Measurements from ENCODE around the gene ELL2. TPM values are rescaled to one million over a fixed set of nuclear protein-coding genes. Genes with fewer than 3 reads are reported as not detected.
A peak's percentile ranks its signal among the peaks of the same experiment; 100 is the strongest.

The ELL2 gene
- total RNA-seq, 2 donors from 2014 or later, result 80.0 to 104 TPM

GRCh38 chr5:95884511-95884910 is 77.1 kb downstream of the ELL2 start:
- H3K9me3 ChIP-seq, result no peaks in the 10 kb centered on the region
- DNase-seq (ENCODE audit: low spot score), result no peak
- H3K36me3 ChIP-seq, result no peaks in the 10 kb centered on the region
- no peaks in the 10 kb centered on the region for H3K27me3 ChIP-seq (replicated peaks; ENCODE audit: insufficient read depth)
- intact Hi-C loops (cut with DNase I), result no loop called here
- no peak overlapping the region for H3K27ac ChIP-seq
- H3K4me3 ChIP-seq, result no peak overlapping the region
- TF ChIP-seq POLR2AphosphoS5 (IDR thresholded peaks at IDR 0.05), result no peak
- TF ChIP-seq, protein P1, sequence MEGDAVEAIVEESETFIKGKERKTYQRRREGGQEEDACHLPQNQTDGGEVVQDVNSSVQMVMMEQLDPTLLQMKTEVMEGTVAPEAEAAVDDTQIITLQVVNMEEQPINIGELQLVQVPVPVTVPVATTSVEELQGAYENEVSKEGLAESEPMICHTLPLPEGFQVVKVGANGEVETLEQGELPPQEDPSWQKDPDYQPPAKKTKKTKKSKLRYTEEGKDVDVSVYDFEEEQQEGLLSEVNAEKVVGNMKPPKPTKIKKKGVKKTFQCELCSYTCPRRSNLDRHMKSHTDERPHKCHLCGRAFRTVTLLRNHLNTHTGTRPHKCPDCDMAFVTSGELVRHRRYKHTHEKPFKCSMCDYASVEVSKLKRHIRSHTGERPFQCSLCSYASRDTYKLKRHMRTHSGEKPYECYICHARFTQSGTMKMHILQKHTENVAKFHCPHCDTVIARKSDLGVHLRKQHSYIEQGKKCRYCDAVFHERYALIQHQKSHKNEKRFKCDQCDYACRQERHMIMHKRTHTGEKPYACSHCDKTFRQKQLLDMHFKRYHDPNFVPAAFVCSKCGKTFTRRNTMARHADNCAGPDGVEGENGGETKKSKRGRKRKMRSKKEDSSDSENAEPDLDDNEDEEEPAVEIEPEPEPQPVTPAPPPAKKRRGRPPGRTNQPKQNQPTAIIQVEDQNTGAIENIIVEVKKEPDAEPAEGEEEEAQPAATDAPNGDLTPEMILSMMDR (IDR thresholded peaks at IDR 0.05), result no peak
- 74% methylated on average over 1 of the region's 1 CpG for WGBS
- peaks cover 7% of the 10 kb centered on the region for H3K4me1 ChIP-seq (replicated peaks)

DNA sequence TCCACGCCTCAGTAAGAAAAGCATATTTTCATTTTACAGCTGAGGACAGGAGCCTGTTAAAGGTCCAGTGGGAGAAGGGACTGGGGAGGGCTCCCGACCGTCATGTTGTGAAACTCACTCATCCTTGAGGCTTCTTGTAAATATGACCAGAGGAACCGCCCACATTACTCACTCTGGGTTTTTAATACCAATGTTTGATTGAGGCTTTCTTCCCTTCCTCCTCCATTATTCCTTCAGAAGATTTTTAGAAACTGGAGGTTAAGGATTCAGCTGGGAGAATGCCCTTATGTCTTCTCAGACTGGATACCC is 77.7 kb downstream of the ELL2 start:
- Histone ChIP-seq H3K4me3 (no peak overlapping the region), H3K36me3 (no peaks in the 10 kb centered on the region), H3K4me1 (replicated peaks) (peaks cover 11% of the 10 kb centered on the region), H3K27me3 (replicated peaks; ENCODE audit: insufficient read depth) (no peaks in the 10 kb centered on the region), H3K9me3 (no peaks in the 10 kb centered on the region), H3K27ac (peak overlapping the region in 1 of 2 donors; percentile 55)
- TF ChIP-seq POLR2AphosphoS5 (IDR thresholded peaks at IDR 0.05), result no peak
- no peak for DNase-seq (ENCODE audit: low spot score)
- intact Hi-C loops (cut with DNase I), result no loop called here
- WGBS, result 61% methylated on average over 4 of the region's 4 CpGs

- Histone ChIP-seq H3K27ac (peak overlapping the region in 1 of 2 donors; percentile 55), H3K27me3 (replicated peaks; ENCODE audit: insufficient read depth) (no peaks in the 10 kb centered on the region), H3K36me3 (no peaks in the 10 kb centered on the region), H3K4me3 (no peak overlapping the region), H3K4me1 (replicated peaks) (peaks cover 13% of the 10 kb centered on the region), H3K9me3 (no peaks in the 10 kb centered on the region)
- TF ChIP-seq POLR2A (IDR thresholded peaks at IDR 0.05) (no peak), POLR2AphosphoS5 (IDR thresholded peaks at IDR 0.05) (no peak)
- TF ChIP-seq, protein P1 (IDR thresholded peaks at IDR 0.05), result no peak
- DNase-seq (ENCODE audit: low spot score), result no peak
- intact Hi-C loops (cut with DNase I), result no loop called here
- WGBS, result 65% methylated on average over 4 of the region's 4 CpGs
Measured at GRCh38 chr5:95883185-95884016, 78.2 kb downstream of the ELL2 start.

GRCh38 chr5:95881833-95882232 is 79.8 kb downstream of the ELL2 start:
- H3K27me3 ChIP-seq (replicated peaks; ENCODE audit: insufficient read depth), result no peaks in the 10 kb centered on the region
- intact Hi-C loops (cut with DNase I), result no loop called here
- no peak for DNase-seq (ENCODE audit: low spot score)
- TF ChIP-seq, protein P1 (IDR thresholded peaks at IDR 0.05), result no peak
- peak; percentile 48 for TF ChIP-seq POLR2AphosphoS5 (IDR thresholded peaks at IDR 0.05)
- 36% methylated on average over 5 of the region's 5 CpGs for WGBS
- H3K36me3 ChIP-seq, result no peaks in the 10 kb centered on the region
- peaks cover 13% of the 10 kb centered on the region for H3K4me1 ChIP-seq (replicated peaks)
- no peaks in the 10 kb centered on the region for H3K9me3 ChIP-seq
- no peak overlapping the region for H3K4me3 ChIP-seq
- peak overlapping the region in 1 of 2 donors; percentile 23 for H3K27ac ChIP-seq

DNA sequence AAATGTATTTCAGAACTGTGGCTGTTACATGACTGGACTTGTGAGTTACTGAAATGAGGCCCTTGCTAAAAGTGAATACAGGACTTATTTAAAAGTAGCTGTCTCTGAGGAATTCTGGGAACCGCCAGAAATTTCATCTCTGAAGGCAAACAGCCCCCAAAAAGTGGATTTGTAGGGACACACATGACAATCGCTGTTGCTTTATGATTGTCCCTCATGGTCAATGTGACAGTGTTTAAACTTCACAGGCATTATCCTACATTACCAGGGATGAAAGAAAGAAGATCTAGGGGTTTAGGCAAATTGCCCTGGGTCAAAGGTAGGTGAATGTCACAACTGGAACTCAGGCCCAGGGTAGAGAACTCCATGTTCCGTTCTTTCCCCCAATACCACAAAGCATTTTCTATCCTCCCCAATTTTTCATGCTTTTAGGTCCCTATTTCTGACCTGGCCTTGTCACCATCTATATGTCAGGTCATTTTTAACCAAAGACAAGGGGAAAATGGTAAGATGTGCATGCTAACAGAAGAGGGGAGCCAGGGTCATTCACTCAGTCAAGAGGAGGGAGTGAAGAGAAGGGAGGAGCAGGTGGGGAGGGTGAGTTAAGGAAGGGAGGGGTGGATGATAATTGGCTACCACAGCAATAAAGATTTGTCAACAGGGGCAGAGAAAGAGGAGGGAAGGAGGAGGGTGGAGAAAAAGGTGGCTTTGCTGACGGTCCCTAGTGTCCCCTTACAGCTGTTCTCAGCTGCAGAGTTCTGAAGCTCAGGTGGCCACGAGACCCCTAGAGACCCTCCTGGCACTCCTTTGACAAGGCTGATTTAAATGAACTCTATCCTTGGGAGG is 81.3 kb downstream of the ELL2 start:
- Histone ChIP-seq H3K4me1 (replicated peaks) (peaks cover 13% of the 10 kb centered on the region), H3K27me3 (replicated peaks; ENCODE audit: insufficient read depth) (no peaks in the 10 kb centered on the region), H3K4me3 (no peak overlapping the region), H3K9me3 (no peaks in the 10 kb centered on the region), H3K27ac (peak overlapping the region in 1 of 2 donors; percentile 35), H3K36me3 (no peaks in the 10 kb centered on the region)
- WGBS, result 80% methylated on average over 5 of the region's 5 CpGs
- intact Hi-C loops (cut with DNase I), result no loop called here
- TF ChIP-seq, protein P1 (IDR thresholded peaks at IDR 0.05), result no peak
- no peak for TF ChIP-seq POLR2A (IDR thresholded peaks at IDR 0.05)
- no peak for TF ChIP-seq POLR2AphosphoS5 (IDR thresholded peaks at IDR 0.05)
- no peak for DNase-seq (ENCODE audit: low spot score)

Data from prostate gland (tissue), 2 donors.